Embryonic facial prominence (tissue), 1 donor: ENCODE measurements around the gene ARID3B.

Experiments
- DNase-seq: peaks from one replicate; pipeline ENCODE4 v3.0.0-alpha.2; 2016; ENCODE audit errors: extremely low spot score

The ARID3B gene

DNA sequence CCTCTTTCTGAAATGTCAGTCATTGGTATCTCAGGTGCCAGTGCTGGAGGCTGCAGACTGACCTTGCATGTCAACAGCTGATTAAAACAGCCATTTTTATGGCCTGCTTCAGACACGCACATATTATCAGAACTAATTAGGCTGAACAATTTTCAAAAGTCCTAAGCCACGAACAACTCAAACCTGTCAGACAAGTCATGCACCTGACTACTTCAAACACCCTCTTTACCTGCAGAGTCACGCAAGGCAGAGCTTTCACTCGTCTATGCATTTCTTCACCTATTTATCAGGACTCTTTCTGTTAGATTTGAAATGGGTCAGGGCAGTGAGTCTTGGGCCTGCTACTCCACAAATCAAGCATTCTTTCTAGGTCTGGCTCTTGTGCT, 101.3 kb downstream of the ARID3B start:
- no peak for DNase-seq

DNA sequence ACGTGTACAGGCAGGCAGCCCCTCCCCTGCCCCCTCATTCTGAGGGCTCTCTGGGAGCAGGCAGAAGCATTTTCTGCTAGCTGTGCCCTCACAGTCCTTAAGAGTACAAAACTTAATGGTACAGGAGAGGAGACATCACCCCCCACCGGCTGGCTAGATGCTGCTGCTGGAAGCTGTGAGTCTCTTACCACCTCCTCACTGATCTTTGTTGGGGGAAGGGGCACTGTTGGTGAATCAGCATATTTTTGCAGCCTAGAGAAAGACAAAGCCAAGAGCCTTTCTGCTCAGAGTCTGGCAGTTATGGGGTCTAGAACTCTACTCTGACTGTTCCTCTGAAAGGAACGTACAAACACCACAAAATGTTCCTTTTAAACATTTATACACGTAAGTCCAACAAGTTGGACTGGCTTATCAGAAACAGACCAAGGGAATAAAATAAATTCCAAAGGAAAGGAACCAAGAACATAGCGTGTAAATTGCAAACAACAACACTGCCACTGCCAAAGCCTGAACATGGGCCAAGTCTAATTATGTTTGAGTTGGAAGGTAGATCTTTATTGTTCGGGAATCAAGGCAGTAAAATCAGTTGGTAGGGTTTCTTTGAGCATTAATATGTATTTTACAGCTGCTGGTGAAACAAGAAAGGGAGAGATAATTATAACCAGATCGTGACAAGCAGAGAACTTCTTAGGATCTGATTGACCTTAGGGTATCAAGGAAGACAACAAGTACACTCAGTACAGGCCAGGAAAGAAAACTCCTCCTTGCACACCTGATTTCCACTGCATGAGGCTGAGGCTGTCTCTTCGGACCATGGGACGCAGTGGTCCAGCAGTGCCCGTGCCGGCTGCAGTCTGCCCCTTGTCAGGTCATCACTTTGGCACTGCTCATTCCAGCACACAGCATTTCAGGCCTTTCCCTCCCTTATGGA, 102.0 kb downstream of the ARID3B start:
- DNase-seq = peak; percentile 7

DNA sequence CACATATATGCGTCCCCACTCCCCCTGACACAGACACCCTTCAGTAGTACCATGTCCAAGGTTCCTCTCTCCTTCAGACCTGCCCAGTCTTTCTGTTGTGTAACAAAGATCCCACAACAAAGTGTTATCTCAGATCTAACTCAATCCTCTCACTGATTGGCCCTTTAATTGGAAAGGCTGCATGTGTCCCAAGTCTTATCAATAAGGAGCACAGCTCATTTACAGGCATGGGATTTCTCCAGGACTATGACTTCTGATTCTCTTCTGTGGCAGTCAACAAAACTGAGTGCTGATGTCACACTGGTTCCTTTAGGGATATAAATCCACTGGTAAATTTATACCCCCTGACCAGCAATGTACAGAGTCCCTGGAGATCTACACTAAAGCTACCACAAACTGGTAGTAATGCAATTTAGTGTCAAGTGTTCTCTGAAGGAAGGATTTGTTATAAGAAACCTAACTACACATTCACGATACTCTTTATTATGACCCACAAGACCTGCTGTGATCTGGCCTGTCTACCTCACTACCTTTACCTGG, 102.7 kb downstream of the ARID3B start:
- no peak for DNase-seq

DNA sequence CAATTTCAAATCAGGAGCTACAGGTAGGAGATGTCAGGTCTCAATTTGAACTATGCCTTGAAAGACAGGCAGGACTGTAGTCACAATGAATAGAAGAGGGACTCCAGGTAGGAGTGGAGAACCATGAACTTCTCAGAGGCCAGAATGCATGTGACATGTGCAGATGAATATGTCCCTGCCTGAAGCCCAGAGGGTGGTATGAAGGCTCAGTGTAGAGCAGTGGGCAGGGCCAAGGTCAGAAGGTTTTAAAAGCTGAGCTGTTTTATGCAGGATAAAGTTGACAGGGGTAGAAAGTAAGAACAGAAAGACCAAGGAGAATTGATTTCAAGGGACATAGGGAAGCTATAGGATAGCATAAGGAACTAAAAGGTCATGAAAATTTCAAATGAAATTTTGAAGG, 105.5 kb downstream of the ARID3B start:
- DNase-seq = no peak
